SU-DHL-6 (cell line): ENCODE data around the gene PTPN4.

Experiments
- CTCF ChIP-seq: fragments of 200-600 bp; sonication (generic); IDR thresholded peaks from one replicate; pipeline ENCODE4 v1.5.1; 2017; ENCODE audit warnings: antibody characterized with exemption, mild to moderate bottlenecking, low read length, moderate library complexity; ENCODE audit not compliant: insufficient read depth, poor library complexity, severe bottlenecking
- EZH2phosphoT487 ChIP-seq: fragments of 200-600 bp; sonication (generic), shearing (Covaris generic); conservative IDR thresholded peaks from 2 replicates; pipeline ENCODE4 v1.6.1; 2018; ENCODE audit warnings: mild to moderate bottlenecking, antibody characterized with exemption, low read length, moderate library complexity, mixed read lengths

GRCh38 chr2:119982506-119982905, 222.8 kb downstream of the PTPN4 start:
- TF ChIP-seq CTCF (no peak), EZH2phosphoT487 (no peak)
